ENCODE data around the gene GFRA4.
A peak's percentile ranks its signal among the peaks of the same experiment; 100 is the strongest.

Gene GFRA4

GRCh38 chr20:3699037-3699436 is 35.8 kb upstream of the GFRA4 start:
- no peak for TF ChIP-seq CTCF (conservative IDR thresholded peaks at IDR 0.05; ENCODE audit: low read depth, low read length)
- no peak for DNase-seq (ENCODE audit: low read depth)
- no peak overlapping the region for H3K4me3 ChIP-seq (ENCODE audit: low read length)

GRCh38 chr20:3698591-3699001 is 35.4 kb upstream of the GFRA4 start:
- DNase-seq (ENCODE audit: low read depth): no peak
- no peak overlapping the region for H3K4me3 ChIP-seq (ENCODE audit: low read length)
- no peak for TF ChIP-seq CTCF (conservative IDR thresholded peaks at IDR 0.05; ENCODE audit: low read depth, low read length)

DNA sequence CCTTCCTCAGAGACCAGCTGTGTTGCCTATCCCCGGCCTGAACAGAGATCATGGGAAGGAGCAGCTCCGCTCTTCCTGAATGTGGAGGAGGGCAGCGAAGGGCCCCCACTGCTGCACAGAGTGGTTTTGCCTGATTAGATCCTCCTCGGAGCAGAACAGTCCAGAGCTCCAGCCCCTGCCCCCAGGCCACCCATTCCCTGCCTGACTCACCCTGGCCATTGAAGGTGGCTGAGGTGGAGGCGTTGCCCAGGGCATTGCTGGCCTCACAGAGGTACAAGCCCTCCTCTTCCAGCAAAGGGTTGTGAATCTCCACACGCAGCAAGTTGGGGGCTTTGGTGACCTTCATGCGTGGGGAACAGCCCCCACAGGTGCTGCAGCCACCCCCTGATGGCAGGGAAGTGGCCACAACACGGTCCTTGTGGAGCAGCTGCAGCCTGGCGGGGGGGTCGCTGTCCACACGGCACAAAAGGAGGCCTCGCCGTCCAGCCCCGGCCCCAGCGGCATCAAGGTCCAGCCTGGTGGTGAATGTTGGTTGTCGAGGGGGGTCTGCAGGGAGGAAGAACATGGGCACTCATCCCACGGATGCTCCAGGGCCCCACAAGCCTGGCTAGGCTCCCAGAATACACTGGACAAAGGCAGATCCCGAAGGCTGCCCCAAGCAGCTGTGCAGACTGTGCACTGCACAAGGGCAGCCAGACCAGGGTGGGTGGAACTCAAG is 34.5 kb upstream of the GFRA4 start:
- H3K4me3 ChIP-seq (ENCODE audit: low read length): no peak overlapping the region
- no peak for DNase-seq (ENCODE audit: low read depth)
- TF ChIP-seq CTCF (conservative IDR thresholded peaks at IDR 0.05; ENCODE audit: low read depth, low read length): no peak

GRCh38 chr20:3696745-3697587 is 33.8 kb upstream of the GFRA4 start:
- TF ChIP-seq CTCF (conservative IDR thresholded peaks at IDR 0.05; ENCODE audit: low read depth, low read length): no peak
- DNase-seq (ENCODE audit: low read depth): no peak
- H3K4me3 ChIP-seq (ENCODE audit: low read length): no peak overlapping the region

DNA sequence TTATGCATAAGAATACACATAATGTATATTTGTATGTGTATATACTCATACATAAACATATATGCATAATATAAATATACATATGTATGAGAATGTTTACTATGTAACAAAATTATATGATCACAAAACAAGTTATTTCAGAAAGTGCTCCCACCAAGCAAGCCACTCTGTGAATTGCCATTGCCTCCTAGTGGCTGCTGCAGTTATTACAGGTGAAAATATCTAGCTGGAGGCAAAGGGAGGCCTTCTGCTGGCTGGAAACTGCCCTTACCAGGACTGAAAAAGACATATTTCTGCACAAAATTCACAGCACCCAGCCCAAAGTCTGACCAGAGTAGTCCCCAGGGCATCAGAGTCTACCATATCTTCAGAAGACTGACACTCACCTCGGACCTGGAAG is 33.0 kb upstream of the GFRA4 start:
- no peak for DNase-seq (ENCODE audit: low read depth)
- TF ChIP-seq CTCF (conservative IDR thresholded peaks at IDR 0.05; ENCODE audit: low read depth, low read length): peak; percentile 55
- H3K4me3 ChIP-seq (ENCODE audit: low read length): no peak overlapping the region

DNA sequence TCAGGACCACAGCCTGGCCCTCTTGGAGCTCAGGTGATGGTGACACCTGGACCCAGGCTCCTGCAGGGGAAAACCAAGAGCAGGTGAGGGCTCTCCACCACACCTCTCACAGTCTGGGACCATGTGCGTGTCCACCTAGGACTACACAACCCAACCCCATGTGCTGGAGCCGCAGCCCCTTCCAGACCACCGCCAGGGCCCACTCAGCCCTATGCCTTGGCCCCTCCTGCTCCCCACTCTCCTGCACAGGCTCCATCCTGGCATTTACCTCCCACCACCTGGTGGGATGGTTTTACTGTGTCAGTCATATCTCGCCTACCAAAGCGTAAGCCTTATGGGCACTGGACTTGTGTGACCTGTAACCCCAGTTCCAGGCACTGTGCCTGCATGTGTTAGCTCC is 31.7 kb upstream of the GFRA4 start:
- H3K4me3 ChIP-seq (ENCODE audit: low read length): no peak overlapping the region
- TF ChIP-seq CTCF (conservative IDR thresholded peaks at IDR 0.05; ENCODE audit: low read depth, low read length): no peak
- no peak for DNase-seq (ENCODE audit: low read depth)

DNA sequence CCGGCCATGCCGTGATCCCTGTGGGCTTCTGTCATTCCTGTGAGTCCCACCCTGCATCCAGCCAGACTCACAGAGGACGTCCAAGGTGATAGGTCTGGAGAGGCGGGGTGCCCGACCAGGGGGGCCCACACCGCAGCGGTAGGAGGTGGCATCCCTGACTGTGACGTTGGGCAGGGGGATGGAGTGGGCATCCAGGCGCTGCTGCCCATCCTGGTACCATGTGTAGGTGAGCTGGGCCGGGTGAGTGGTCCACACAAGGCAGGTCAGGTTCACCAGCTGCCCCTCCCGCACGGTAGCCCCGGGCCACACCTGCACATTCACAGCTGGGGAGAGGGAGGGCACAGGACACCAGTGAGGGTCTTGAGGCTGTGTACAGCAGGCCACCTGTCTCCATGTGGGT is 30.2 kb upstream of the GFRA4 start:
- no peak overlapping the region for H3K4me3 ChIP-seq (ENCODE audit: low read length)
- no peak for TF ChIP-seq CTCF (conservative IDR thresholded peaks at IDR 0.05; ENCODE audit: low read depth, low read length)
- no peak for DNase-seq (ENCODE audit: low read depth)

Measured in retinal pigment epithelial cell (primary cell).